Activated CD4-positive, alpha-beta T cell treated with anti-CD3 and anti-CD28 coated beads, Interleukin-2, amount 50 U/mL, for 4 hours (primary cell): ENCODE data around the gene KCTD6.
A peak's percentile ranks its signal among the peaks of the same experiment; 100 is the strongest.

ENCODE experiments used
- DNase-seq, 2 experiments: peaks; one replicate each; pipeline ENCODE4 v3.0.0-alpha.2; 2020

KCTD6 gene

GRCh38 chr3:58487140-58487886 is 4.6 kb upstream of the KCTD6 start:
- no peak for DNase-seq

DNA sequence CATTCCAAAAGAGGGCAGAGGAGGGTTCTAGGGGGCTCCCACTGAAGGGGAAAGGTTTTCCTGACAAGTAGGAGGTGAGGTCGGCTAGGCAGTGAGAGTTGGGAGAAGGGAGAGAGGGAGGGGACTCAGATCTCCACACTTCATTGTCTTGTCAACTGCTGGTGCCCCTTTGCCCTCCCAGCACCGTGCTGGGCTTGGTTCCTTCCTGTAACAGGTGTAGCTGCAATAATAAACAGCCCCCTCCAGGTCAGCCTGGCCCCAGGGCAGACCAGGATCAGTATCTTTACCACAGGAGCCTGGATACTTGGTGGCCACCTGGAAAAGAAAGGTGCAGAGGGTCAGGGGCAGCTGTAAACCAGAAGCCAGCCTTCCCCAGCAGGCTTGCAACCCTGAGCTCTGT is 2.9 kb upstream of the KCTD6 start:
- DNase-seq = no peak

DNA sequence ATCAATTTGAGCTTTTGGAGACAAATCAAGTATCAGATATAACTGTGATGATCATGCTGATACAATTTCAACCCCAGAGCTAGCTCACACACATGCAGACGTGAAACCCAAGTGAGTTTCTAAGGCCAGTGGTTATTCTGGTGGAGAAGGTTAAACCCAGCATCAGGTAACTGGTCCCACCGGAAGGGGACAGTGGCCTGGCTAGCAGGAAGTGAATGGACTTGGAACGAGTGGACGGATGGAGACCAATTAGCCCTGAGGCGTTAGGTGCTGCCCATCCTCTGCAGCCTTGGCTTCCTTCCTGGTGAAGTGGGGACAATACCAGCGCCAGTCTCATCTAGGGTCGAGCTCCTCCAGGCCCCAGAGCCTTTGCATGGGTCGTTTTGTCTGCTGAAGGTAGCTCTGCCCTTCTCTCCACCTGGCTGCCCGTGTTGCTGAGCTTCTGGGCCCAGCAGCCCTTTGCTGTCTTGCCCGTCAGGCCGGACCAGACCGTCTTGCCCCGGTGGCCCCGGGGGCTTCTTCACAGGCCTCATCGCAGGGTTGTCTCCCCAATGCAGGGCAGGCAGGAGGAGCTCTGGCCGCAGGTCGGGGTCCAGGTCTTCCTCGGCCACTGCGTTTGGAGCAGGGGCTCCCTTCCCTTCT is 915 bp upstream of the KCTD6 start:
- no peak for DNase-seq

GRCh38 chr3:58492494-58492905 is 604 bp downstream of the KCTD6 start:
- DNase-seq = peak in 1 of 2 experiments; percentile 6

DNA sequence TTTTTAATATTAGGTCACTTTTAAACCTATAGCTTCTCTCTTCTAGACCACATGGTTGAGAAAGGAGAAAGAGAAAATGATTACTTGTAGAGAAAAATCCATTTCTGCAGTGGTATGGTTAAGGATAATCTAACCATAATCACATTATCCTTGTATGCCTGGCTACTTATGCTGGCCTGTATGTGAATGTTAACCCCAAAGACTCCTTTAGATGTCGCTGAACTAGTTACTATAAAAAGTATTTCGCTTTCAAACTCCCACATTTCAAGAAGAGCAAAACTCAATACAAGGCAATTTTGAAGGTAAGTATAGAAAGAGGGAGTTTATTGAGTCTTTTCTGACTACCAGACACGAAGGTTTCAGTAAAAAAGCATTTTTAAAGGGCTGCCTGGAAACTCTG is 2.2 kb downstream of the KCTD6 start:
- DNase-seq = no peak

DNA sequence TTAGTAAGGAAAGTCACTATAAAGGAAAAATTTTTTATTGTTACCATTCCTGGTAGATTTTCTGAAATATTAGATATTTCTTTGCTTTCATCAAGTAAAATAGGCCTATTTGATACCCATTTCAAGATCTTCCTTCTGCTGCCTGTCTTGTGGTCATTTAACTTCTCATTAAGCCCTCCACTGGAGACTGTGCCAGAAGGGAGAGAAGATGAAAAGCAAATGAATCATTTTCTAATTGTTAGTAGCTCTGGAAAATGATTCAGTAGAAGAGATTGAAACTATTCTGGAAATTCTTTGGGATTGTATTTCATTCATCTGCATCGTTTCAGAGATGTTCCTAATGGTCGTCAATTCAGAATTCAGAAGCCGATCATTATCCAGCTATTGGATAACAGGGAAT is 3.2 kb downstream of the KCTD6 start:
- no peak for DNase-seq

- DNase-seq = no peak
These were observed 4.4 kb downstream of the KCTD6 start for GRCh38 chr3:58496206-58496857.

GRCh38 chr3:58497097-58497496 is 5.2 kb downstream of the KCTD6 start:
- DNase-seq = no peak

DNA sequence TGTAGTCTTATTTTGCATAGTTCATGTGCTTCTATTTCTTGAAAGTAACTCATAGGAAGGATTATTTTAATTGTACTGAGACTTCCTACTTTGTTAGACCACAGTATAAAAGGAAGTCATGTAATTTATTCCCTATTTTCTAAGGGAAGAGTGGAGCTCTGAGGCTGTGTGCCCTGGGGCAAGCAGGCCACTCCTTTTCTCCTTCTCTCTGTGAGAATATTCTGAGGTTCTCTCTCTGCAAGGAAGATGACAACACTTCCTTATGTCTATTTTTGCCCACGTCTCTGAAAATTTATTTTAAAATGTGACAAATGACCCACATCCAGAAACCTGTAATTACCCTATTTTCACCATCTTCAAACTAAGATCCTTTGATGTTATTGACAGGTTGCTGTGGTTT is 11.0 kb downstream of the KCTD6 start:
- DNase-seq = no peak

DNA sequence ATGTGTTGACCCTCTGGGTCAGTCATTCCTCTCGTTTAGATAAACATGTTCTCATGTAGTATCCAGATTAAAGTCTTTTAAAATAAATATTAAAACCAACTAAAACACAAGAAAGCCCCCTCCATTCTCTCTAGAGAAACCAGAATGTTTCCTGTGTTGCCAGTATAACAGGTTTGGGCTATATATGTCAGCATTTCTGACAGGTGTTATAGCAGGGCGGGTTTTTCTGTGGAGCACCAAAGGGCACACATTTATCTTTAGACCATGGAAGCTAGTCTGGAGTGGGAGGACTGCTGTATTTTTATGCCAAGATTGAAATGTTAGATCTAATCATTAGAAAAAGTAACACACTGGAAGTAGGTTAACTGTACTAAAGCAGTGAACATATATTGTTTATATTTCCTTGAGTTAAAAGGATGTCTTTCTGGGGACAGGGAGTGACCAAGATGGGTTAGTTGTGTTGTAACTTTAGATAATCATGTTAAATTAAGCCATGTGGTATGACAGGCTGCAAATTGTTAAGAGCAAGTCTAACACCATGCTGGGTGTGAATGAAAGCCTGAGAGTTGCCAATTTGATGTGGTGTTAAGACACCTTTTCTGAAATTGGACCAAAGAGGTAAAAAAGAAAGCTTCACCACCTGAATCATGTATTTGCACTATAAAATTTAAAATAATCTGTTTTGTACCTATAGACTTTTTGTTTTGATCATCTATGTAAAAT is 15.6 kb downstream of the KCTD6 start:
- no peak for DNase-seq

GRCh38 chr3:58508437-58508836 is 16.5 kb downstream of the KCTD6 start:
- DNase-seq = no peak

- DNase-seq = no peak
These were observed 22.5 kb downstream of the KCTD6 start for GRCh38 chr3:58514405-58514804.

GRCh38 chr3:58518291-58518789 is 26.4 kb downstream of the KCTD6 start:
- no peak for DNase-seq

GRCh38 chr3:58519668-58520402 is 27.9 kb downstream of the KCTD6 start:
- DNase-seq = no peak

- DNase-seq = no peak
These were observed 28.8 kb downstream of the KCTD6 start for GRCh38 chr3:58520403-58521335.

DNA sequence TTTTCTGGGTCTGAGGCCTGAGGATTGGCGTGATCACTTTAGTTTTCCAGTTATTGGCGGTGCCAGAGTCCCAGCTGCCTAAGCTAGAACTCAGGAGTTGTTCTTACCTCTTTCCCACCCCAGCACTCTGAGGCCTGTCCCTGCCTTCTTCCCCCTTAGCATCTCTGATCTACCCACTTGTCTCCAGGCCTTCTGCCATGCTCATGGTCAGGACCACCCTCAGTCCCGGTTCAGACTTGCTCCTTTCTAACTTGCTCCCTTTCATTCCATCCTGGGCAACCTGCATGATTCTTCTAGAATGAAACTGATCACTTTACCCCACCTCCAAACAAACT is 29.4 kb downstream of the KCTD6 start:
- DNase-seq = no peak

- no peak for DNase-seq
These were observed 30.2 kb downstream of the KCTD6 start for GRCh38 chr3:58521917-58522631.

DNA sequence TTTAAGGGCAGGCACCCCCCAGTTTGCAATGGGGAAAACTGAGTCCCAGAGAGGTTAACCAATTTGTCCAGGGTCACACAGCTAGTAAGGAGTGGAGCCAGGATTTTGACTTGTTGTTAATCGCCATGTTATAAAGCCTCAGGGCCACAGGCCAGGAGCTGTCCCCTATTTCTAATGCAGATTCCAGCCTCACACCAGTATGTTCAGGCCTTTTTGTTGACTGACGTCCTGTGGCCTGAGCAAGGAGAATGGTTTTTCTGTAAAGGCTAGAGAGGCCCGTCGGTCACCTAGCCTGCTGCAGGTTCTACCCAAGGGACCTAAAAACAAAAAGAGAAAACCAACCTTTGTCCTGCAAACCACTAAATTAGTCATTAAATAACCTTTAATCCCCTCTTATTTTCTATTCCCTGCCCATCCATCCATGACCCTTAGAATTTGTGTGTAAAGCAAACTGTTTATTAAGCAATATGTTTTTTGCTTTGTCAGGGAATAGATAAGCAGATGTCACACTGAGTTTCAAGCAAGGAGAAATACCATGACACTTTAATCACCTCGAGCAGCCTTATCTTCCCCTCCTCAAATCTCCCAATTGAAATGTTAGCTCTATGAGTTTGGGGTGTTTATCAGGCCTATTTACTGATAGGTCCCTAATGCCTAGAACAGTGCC is 31.0 kb downstream of the KCTD6 start:
- no peak for DNase-seq

DNA sequence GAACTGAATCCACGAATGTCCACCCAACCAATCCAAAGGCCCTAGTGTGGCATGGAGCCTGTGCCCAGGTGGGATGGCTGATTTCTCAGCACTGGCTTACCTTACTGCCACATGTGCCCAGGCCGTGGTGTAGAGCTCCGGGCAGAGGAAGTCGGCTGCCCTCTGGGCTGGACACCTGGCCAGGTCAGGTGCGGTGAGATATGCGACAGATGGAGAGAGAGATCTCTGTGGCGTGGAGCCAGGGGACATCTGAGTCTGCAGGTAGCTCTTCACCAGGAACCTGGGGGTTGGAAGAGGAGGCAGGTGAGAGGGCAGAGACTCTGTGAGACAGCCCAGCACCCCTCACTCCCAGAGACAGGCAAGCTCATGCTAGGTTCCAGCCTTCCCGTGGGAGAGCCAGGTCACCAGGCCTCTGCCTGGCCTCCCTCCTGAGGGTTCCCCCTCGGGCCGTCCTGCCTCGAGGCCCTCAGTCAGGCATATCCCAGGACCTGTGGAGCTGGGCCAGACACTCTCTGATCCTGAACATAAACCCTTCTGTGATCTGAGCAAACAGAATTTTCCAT is 32.5 kb downstream of the KCTD6 start:
- DNase-seq = no peak

DNA sequence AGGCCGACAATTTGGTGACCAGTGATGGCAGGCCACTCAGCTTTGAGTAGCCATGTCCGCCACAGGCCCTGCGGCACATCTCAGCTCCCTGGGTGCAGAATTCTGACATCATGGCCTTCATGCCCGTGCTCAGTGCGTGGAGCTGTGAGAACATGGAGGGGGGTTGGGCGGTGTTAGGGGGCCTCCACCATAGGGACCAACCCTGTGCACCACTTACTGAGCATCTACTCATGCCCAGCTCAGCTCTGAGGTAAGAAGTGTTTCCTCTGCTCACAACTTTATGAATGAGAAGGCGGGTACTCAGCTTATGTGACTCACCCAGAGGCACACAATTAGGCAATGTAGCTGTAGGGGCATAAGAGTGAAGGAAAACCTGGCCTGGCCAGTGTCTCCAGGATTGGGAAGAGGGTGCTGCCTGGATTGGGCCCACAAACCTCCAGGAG is 34.6 kb downstream of the KCTD6 start:
- DNase-seq = no peak
